ENCODE results near the gene LPP. TPM values are rescaled to one million over a fixed set of nuclear protein-coding genes. Genes with fewer than 3 reads are reported as not detected.

LPP gene
- total RNA-seq, 4 donors from 2014 or later, result 109 to 170 (median 132) TPM

GRCh38 chr3:188776447-188776846 is 622.5 kb downstream of the LPP start:
- Histone ChIP-seq H3K4me1 (no peaks in the 10 kb centered on the region), H3K27me3 (no peaks in the 10 kb centered on the region), H3K4me3 (no peak overlapping the region), H3K36me3 (no peaks in the 10 kb centered on the region), H3K9me3 (no peaks in the 10 kb centered on the region), H3K27ac (no peak overlapping the region)
- TF ChIP-seq POLR2A (IDR thresholded peaks at IDR 0.05), result no peak
- no peak for TF ChIP-seq CTCF (IDR thresholded peaks at IDR 0.05)
- DNase-seq, result no peak

- TF ChIP-seq CTCF (IDR thresholded peaks at IDR 0.05) (no peak), POLR2A (IDR thresholded peaks at IDR 0.05) (no peak)
- H3K4me3 ChIP-seq, result no peak overlapping the region
- no peaks in the 10 kb centered on the region for H3K9me3 ChIP-seq
- H3K36me3 ChIP-seq, result no peaks in the 10 kb centered on the region
- H3K27me3 ChIP-seq, result no peaks in the 10 kb centered on the region
- H3K4me1 ChIP-seq, result no peaks in the 10 kb centered on the region
- H3K27ac ChIP-seq, result no peak overlapping the region
- no peak for DNase-seq
These were observed 624.3 kb downstream of the LPP start for GRCh38 chr3:188778091-188778852.

- DNase-seq, result no peak
- peak overlapping the region in 2 of 4 donors; percentile 54 to 73 for H3K27ac ChIP-seq
- H3K4me3 ChIP-seq, result no peak overlapping the region
- no peaks in the 10 kb centered on the region for H3K36me3 ChIP-seq
- TF ChIP-seq CTCF (IDR thresholded peaks at IDR 0.05) (no peak), POLR2A (IDR thresholded peaks at IDR 0.05) (no peak)
- no peaks in the 10 kb centered on the region for H3K27me3 ChIP-seq
- H3K4me1 ChIP-seq, result no peaks in the 10 kb centered on the region
- no peaks in the 10 kb centered on the region for H3K9me3 ChIP-seq
These were observed 625.5 kb downstream of the LPP start for GRCh38 chr3:188779281-188779980.

- TF ChIP-seq POLR2A (IDR thresholded peaks at IDR 0.05), result no peak
- Histone ChIP-seq H3K27me3 (no peaks in the 10 kb centered on the region), H3K9me3 (no peaks in the 10 kb centered on the region), H3K36me3 (no peaks in the 10 kb centered on the region), H3K27ac (peak overlapping the region; percentile 25 to 73 (median 50)), H3K4me3 (no peak overlapping the region), H3K4me1 (no peaks in the 10 kb centered on the region)
- DNase-seq, result peak in 1 of 3 donors; percentile 49
These were observed 626.5 kb downstream of the LPP start for GRCh38 chr3:188780193-188781147.

- H3K27me3 ChIP-seq, result no peaks in the 10 kb centered on the region
- TF ChIP-seq CTCF (IDR thresholded peaks at IDR 0.05), result no peak
- no peak for TF ChIP-seq POLR2A (IDR thresholded peaks at IDR 0.05)
- no peaks in the 10 kb centered on the region for H3K4me1 ChIP-seq
- no peaks in the 10 kb centered on the region for H3K36me3 ChIP-seq
- no peak overlapping the region for H3K27ac ChIP-seq
- no peaks in the 10 kb centered on the region for H3K9me3 ChIP-seq
- no peak overlapping the region for H3K4me3 ChIP-seq
- DNase-seq, result no peak
These were observed 628.7 kb downstream of the LPP start for GRCh38 chr3:188782613-188783124.

Data from Peyer's patch (tissue), 4 donors.